ENCODE results near the gene NPAS3.

NPAS3 gene

DNA sequence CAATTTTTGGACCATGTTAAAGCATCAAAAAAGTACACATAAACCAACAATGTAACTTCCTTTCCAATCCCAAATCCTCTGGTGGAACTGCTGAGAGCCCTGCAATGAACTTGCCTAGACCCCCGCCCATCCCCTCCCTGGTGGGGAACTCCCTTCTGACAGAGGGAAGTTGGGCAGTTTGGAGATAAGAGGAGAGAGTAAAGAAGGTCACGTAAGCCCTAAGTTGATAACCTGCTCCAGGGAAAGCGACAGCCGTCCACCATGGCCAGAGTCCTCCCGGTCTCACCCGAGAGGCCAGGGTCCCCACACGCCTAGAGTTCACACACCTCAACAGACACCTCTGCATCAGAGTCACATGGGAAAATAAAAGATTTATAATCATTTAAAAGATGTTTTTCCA lies 873.5 kb downstream of the NPAS3 start:
- Histone ChIP-seq H3K27ac (ENCODE audit: low read length) (no peak overlapping the region), H3K9me3 (replicated peaks; ENCODE audit: insufficient read depth, low read length) (no peaks in the 10 kb centered on the region), H3K27me3 (replicated peaks; ENCODE audit: insufficient read depth, low read length) (no peaks in the 10 kb centered on the region), H3K9ac (ENCODE audit: low read length) (no peak overlapping the region), H3K9me2 (replicated peaks; ENCODE audit: insufficient read depth, low read length) (no peaks in the 10 kb centered on the region), H3K36me3 (replicated peaks; ENCODE audit: insufficient read depth, low read length) (no peaks in the 10 kb centered on the region), H3K4me2 (ENCODE audit: low read depth, low read length) (no peak overlapping the region), H3K4me1 (ENCODE audit: low read length) (no peaks in the 10 kb centered on the region), H3K79me2 (ENCODE audit: low read length) (no peaks in the 10 kb centered on the region), H2AFZ (ENCODE audit: low read length) (no peak overlapping the region), H4K20me1 (ENCODE audit: insufficient read depth, low read length) (no peaks in the 10 kb centered on the region), H3F3A (ENCODE audit: insufficient read depth, low read length) (no peaks in the 10 kb centered on the region), H3K4me3 (ENCODE audit: low read length) (no peak overlapping the region)
- no peak for DNase-seq
- TF ChIP-seq EZH2phosphoT487 (IDR thresholded peaks at IDR 0.05; ENCODE audit: low read length): no peak

DNA sequence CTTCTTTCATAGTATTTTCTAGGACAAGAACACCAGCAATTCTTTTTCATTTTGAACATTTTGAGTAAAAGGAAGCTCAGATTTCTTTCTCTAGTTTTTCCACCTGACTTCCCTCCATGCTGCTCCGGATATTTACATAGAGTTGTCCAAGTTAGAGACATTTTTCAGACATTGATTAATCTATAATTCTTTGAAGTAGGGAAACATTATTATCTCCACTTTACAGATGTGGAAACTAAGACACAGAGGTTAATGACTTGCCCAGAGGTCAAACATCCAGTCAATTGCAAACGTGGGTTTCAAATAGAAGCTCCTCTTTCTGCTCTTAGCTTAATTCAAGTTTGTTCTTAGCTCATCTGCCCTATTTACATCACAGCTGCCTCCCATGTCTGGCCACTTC lies 873.9 kb downstream of the NPAS3 start:
- no peak overlapping the region for H2AFZ ChIP-seq (ENCODE audit: low read length)
- no peaks in the 10 kb centered on the region for H4K20me1 ChIP-seq (ENCODE audit: insufficient read depth, low read length)
- no peaks in the 10 kb centered on the region for H3K9me3 ChIP-seq (replicated peaks; ENCODE audit: insufficient read depth, low read length)
- no peak for TF ChIP-seq EZH2phosphoT487 (IDR thresholded peaks at IDR 0.05; ENCODE audit: low read length)
- no peak for TF ChIP-seq EZH2 (optimal IDR thresholded peaks at IDR 0.05; ENCODE audit: low read depth, low read length)
- TF ChIP-seq, protein P1, sequence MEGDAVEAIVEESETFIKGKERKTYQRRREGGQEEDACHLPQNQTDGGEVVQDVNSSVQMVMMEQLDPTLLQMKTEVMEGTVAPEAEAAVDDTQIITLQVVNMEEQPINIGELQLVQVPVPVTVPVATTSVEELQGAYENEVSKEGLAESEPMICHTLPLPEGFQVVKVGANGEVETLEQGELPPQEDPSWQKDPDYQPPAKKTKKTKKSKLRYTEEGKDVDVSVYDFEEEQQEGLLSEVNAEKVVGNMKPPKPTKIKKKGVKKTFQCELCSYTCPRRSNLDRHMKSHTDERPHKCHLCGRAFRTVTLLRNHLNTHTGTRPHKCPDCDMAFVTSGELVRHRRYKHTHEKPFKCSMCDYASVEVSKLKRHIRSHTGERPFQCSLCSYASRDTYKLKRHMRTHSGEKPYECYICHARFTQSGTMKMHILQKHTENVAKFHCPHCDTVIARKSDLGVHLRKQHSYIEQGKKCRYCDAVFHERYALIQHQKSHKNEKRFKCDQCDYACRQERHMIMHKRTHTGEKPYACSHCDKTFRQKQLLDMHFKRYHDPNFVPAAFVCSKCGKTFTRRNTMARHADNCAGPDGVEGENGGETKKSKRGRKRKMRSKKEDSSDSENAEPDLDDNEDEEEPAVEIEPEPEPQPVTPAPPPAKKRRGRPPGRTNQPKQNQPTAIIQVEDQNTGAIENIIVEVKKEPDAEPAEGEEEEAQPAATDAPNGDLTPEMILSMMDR (IDR thresholded peaks at IDR 0.05; ENCODE audit: low read length): no peak
- H3K9ac ChIP-seq (ENCODE audit: low read length): no peak overlapping the region
- no peaks in the 10 kb centered on the region for H3K79me2 ChIP-seq (ENCODE audit: low read length)
- no peaks in the 10 kb centered on the region for H3K36me3 ChIP-seq (replicated peaks; ENCODE audit: insufficient read depth, low read length)
- H3K4me1 ChIP-seq (ENCODE audit: low read length): no peaks in the 10 kb centered on the region
- no peak overlapping the region for H3K27ac ChIP-seq (ENCODE audit: low read length)
- no peak for DNase-seq
- H3K4me3 ChIP-seq (ENCODE audit: low read length): no peak overlapping the region
- H3F3A ChIP-seq (ENCODE audit: insufficient read depth, low read length): no peaks in the 10 kb centered on the region
- H3K4me2 ChIP-seq (ENCODE audit: low read depth, low read length): no peak overlapping the region
- no peaks in the 10 kb centered on the region for H3K9me2 ChIP-seq (replicated peaks; ENCODE audit: insufficient read depth, low read length)
- H3K27me3 ChIP-seq (replicated peaks; ENCODE audit: insufficient read depth, low read length): no peaks in the 10 kb centered on the region

DNA sequence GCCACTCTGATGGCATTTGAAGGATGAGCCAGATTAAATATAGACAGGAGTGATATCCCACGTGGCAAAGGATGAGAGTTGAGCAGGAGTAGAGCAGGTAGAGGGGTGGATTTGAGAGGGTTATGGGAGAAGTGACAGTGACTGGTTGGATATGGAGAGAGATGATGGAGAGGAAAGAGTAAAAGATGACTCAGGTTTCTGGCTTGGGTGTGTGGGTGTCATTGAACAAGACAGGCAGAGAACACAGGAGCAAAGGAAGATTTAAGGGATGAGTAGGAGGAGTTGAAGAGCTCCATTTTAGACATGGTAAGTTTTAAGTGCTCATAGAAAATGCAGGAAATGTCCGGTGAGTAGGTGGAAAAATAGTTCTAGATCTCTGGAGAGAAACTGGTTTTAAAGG lies 875.3 kb downstream of the NPAS3 start:
- no peak for TF ChIP-seq EZH2 (optimal IDR thresholded peaks at IDR 0.05; ENCODE audit: low read depth, low read length)
- TF ChIP-seq EZH2phosphoT487 (IDR thresholded peaks at IDR 0.05; ENCODE audit: low read length): no peak
- TF ChIP-seq, protein P1 (IDR thresholded peaks at IDR 0.05; ENCODE audit: low read length): no peak
- H3K4me1 ChIP-seq (ENCODE audit: low read length): no peaks in the 10 kb centered on the region
- H3K36me3 ChIP-seq (replicated peaks; ENCODE audit: insufficient read depth, low read length): no peaks in the 10 kb centered on the region
- no peaks in the 10 kb centered on the region for H3K9me3 ChIP-seq (replicated peaks; ENCODE audit: insufficient read depth, low read length)
- no peak overlapping the region for H3K4me2 ChIP-seq (ENCODE audit: low read depth, low read length)
- H3K9ac ChIP-seq (ENCODE audit: low read length): no peak overlapping the region
- H4K20me1 ChIP-seq (ENCODE audit: insufficient read depth, low read length): no peaks in the 10 kb centered on the region
- no peak overlapping the region for H3K4me3 ChIP-seq (ENCODE audit: low read length)
- no peaks in the 10 kb centered on the region for H3K27me3 ChIP-seq (replicated peaks; ENCODE audit: insufficient read depth, low read length)
- H3K79me2 ChIP-seq (ENCODE audit: low read length): no peaks in the 10 kb centered on the region
- no peak for DNase-seq
- no peaks in the 10 kb centered on the region for H3F3A ChIP-seq (ENCODE audit: insufficient read depth, low read length)
- no peak overlapping the region for H3K27ac ChIP-seq (ENCODE audit: low read length)
- H3K9me2 ChIP-seq (replicated peaks; ENCODE audit: insufficient read depth, low read length): no peaks in the 10 kb centered on the region
- no peak overlapping the region for H2AFZ ChIP-seq (ENCODE audit: low read length)

DNA sequence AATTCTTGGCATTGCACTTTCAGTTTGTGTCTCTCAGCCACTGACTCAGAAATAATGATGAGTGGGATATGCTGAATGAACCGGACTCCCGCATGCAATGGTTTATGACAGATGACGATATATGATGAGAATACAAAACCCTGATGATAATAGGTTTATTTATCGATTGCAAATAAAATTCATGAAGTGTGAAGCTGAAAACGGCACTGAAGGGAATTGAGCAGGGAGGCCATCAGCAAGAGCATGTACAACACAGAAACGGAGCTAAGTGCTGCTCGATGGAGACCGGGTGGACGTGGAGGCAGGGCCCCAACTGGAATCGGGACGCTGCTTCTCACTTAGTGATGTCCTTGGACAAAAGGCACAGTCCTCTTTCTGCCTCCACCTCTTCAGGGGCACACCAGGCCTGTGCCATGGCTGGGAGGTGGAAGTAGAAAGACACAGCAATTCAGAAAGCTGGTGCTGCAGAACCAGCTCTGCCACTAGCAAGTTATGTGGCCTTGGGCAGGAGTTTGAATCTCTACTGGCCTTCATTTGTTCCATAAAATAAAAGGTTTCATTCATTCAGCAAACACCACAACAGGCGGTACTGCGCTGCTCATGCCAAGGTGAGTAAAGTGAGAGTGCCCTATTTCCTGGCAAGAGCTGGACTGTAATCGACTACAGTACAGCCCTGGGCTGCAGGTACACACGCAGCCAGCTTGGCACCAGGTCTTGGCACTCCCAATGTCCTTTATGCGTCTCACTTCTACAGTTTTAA lies 895.2 kb downstream of the NPAS3 start:
- TF ChIP-seq EZH2 (optimal IDR thresholded peaks at IDR 0.05; ENCODE audit: low read depth, low read length): no peak
- no peak for TF ChIP-seq EZH2phosphoT487 (IDR thresholded peaks at IDR 0.05; ENCODE audit: low read length)
- TF ChIP-seq, protein P1 (IDR thresholded peaks at IDR 0.05; ENCODE audit: low read length): no peak
- H3K9me3 ChIP-seq (replicated peaks; ENCODE audit: insufficient read depth, low read length): no peaks in the 10 kb centered on the region
- DNase-seq: no peak
- H3K9ac ChIP-seq (ENCODE audit: low read length): no peak overlapping the region
- H3K4me1 ChIP-seq (ENCODE audit: low read length): no peaks in the 10 kb centered on the region
- H3K4me3 ChIP-seq (ENCODE audit: low read length): no peak overlapping the region
- H3K27me3 ChIP-seq (replicated peaks; ENCODE audit: insufficient read depth, low read length): no peaks in the 10 kb centered on the region
- no peaks in the 10 kb centered on the region for H3K79me2 ChIP-seq (ENCODE audit: low read length)
- H4K20me1 ChIP-seq (ENCODE audit: insufficient read depth, low read length): no peaks in the 10 kb centered on the region
- H3F3A ChIP-seq (ENCODE audit: insufficient read depth, low read length): no peaks in the 10 kb centered on the region
- no peak overlapping the region for H2AFZ ChIP-seq (ENCODE audit: low read length)
- H3K36me3 ChIP-seq (replicated peaks; ENCODE audit: insufficient read depth, low read length): no peaks in the 10 kb centered on the region
- H3K27ac ChIP-seq (ENCODE audit: low read length): no peak overlapping the region
- no peak overlapping the region for H3K4me2 ChIP-seq (ENCODE audit: low read depth, low read length)
- H3K9me2 ChIP-seq (replicated peaks; ENCODE audit: insufficient read depth, low read length): no peaks in the 10 kb centered on the region
